Tibial nerve (tissue), 4 donors: ENCODE measurements around the gene SLC39A10.

Experiments
- CTCF ChIP-seq, 5 experiments: fragments of 200-600 bp in 3 of 5; fragments of 450-650 bp in 2 of 5; sonication (generic) in 3 of 5; IDR thresholded peaks; one replicate each; pipeline ENCODE4 v1.5.1; 2016 to 2019; ENCODE audit warnings: antibody characterized with exemption in 5 of 5, mild to moderate bottlenecking in 3 of 5, moderate library complexity in 2 of 5
- EP300 ChIP-seq, 2 donors: sonication (generic); formaldehyde crosslinking; IDR thresholded peaks; one replicate each; pipeline ENCODE4 v1.6.1; 2017; ENCODE audit warnings: antibody characterized with exemption in 2 of 2, mild to moderate bottlenecking in 1 of 2
- POLR2A ChIP-seq, 2 donors: fragments of 450-650 bp; IDR thresholded peaks; one replicate each; pipeline ENCODE4 v1.6.1; 2017; ENCODE audit warnings: antibody characterized with exemption in 2 of 2, mild to moderate bottlenecking in 2 of 2, moderate library complexity in 2 of 2

GRCh38 chr2:195709901-195710806, 53.1 kb downstream of the SLC39A10 start:
- TF ChIP-seq EP300 (IDR thresholded peaks at IDR 0.05) (no peak), CTCF (IDR thresholded peaks at IDR 0.05) (no peak), POLR2A (IDR thresholded peaks at IDR 0.05) (no peak)
